Mucosa of rectum (tissue), 2 donors: ENCODE data around the gene ZMAT5.
A peak's percentile ranks its signal among the peaks of the same experiment; 100 is the strongest.

Experiments used
- H3K27ac ChIP-seq, 2 donors: one replicate each; pipeline ENCODE4 v1.7.0; 2013; ENCODE audit warnings: inconsistent platforms in 2 of 2, low read depth in 2 of 2, low read length in 2 of 2
- H3K27me3 ChIP-seq, 2 donors: one replicate each; pipeline ENCODE4 v1.7.0; 2013; ENCODE audit warnings: low read length in 2 of 2; ENCODE audit not compliant: control insufficient read depth in 2 of 2, insufficient read depth in 2 of 2
- H3K36me3 ChIP-seq, 2 donors: one replicate each; pipeline ENCODE4 v1.7.0; 2013; ENCODE audit warnings: low read length in 2 of 2; ENCODE audit not compliant: control insufficient read depth in 2 of 2, insufficient read depth in 2 of 2
- H3K4me1 ChIP-seq, 2 donors: one replicate each; pipeline ENCODE4 v1.7.0; 2013; ENCODE audit warnings: low read length in 2 of 2, mild to moderate bottlenecking in 1 of 2; ENCODE audit not compliant: control insufficient read depth in 2 of 2, insufficient read depth in 2 of 2
- H3K4me3 ChIP-seq, 2 donors: one replicate each; pipeline ENCODE4 v1.7.0; 2013; ENCODE audit warnings: low read length in 2 of 2
- H3K9ac ChIP-seq, 2 donors: one replicate each; pipeline ENCODE4 v1.7.0; 2013; ENCODE audit warnings: low read length in 2 of 2, low read depth in 1 of 2, mild to moderate bottlenecking in 1 of 2
- H3K9me3 ChIP-seq, 2 donors: one replicate each; pipeline ENCODE4 v1.7.0; 2013; ENCODE audit warnings: low read length in 2 of 2; ENCODE audit not compliant: control insufficient read depth in 2 of 2
- donor health status: healthy.
- donor health status: Normal muscosa, but diverticular disease.

The ZMAT5 gene

DNA sequence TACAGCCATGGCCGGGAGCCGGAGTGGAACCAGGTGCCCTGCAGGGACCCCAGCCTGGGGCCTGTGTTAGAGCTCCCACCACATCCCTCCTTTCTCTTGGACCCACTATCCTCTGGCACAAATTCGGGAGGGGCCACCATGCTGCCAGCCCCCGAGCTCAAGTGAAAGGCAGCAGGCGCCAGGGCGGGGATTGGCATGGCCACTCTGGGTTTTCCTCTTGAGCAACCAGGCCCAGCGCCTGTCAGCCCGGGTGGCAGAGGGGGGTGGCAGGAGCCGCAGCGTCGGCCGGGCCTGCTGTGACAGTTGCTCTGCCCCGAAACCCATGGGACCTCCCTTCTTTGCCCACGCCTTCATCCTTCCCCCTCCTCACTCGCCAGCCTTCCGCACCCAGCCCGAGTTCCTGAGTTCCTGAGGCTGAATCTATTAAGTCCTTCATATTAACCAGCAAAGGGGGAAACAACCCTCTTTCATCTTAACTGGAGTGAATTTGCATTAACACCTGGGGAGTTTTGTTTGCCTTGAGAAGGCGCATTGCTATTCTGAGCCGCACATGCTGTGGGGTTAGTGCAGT lies 63.8 kb downstream of the ZMAT5 start:
- Histone ChIP-seq H3K27me3 (peaks cover 0 to 4% of the 10 kb centered on the region in 2 donors), H3K27ac (peak overlapping the region; percentile 32 to 54), H3K4me3 (no peak overlapping the region)

DNA sequence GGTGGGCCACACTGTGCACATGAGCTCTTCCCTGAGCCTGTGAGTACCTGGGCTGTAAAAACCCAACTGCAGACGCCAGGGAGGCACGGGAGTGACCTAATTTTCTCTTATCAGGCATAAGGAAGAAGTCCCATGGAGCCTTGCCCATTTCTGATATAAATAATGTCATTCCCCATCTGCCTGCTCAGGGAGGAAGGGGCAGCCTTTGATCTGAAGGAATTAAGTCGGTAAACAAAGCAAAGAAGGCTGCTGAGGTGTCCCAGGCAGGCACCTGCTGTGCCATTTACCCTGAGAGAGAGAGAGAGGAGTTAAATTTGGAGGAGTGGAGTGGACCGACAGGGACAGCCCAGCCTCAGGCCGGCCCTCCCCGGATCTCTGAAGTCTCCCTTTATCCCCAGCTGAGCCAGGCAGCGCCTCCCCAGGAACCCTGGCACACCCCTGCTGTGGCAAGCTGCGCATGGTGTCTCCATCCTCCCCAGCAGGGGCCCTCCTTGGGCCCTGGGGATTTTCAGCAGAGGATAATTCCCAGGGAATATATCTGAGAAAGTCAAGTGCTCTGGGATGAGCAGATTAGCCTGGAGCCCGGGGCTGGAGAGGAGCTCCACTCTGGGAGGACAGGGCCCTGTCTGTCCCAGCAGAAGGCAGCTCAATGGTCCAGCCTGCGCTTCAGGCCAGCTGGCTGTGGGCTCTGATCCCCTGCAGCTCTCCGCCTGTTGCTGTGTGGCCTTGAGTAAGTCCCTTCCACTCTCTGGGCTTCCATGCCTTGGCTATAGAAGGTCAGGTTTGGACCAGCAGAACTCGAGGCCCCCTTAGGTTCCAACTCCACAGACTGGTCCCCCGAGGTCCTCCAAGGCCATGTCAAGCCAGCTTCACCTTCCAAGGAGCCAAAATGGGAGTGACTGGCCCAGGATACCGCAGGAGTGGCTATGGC lies 64.5 kb downstream of the ZMAT5 start:
- Histone ChIP-seq H3K27ac (peak overlapping the region; percentile 32 to 54), H3K4me3 (no peak overlapping the region), H3K9me3 (no peaks in the 10 kb centered on the region), H3K9ac (no peak overlapping the region), H3K36me3 (no peaks in the 10 kb centered on the region), H3K4me1 (peaks cover 16 to 26% of the 10 kb centered on the region in 2 donors), H3K27me3 (peaks cover 0 to 4% of the 10 kb centered on the region in 2 donors)

More for the DNA sequence above, 63.8 kb downstream of the ZMAT5 start:
- Histone ChIP-seq H3K36me3 (no peaks in the 10 kb centered on the region), H3K9ac (no peak overlapping the region), H3K9me3 (no peaks in the 10 kb centered on the region), H3K4me1 (peaks cover 16 to 26% of the 10 kb centered on the region in 2 donors)

DNA sequence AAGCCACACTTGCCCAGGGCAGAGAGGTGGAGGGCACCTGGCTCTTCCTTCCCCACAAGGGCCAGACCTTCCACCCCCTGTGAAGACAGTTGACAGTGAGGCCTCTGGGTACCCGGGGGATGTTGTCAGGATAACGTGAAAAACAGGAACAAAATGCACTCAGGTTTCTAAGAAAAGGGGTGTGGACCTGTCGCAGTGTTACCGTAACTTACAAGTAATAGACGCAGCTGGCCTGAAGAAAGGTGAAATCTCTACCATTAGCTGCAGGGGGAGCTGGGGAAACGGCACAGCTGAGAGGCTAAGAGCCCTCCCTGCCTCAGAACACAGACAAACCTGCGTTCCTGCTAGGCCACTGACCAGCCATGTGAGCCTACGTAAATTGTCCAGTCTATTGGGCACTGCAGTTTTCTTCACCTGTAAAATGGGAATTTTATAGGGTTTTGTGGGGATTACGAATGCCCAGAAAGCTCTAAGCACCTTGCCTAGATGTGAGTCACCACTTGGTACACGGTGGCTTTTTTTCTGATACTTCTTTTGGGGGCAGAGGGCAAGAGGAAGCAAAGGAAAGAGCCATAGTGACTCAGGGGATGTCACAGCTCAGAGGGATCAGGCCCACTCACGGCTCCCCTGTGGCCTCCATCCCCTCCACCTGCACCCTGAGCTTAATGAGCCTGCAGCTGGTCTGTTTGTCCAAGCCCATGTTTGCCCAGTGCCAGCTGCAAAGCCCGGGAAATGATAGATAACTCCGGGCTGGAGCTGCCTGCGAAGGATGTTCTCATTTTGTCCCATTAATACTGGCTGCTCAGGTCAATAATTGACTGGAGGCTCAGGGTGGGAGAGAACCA lies 65.4 kb downstream of the ZMAT5 start:
- no peaks in the 10 kb centered on the region for H3K36me3 ChIP-seq
- no peak overlapping the region for H3K9ac ChIP-seq
- H3K4me3 ChIP-seq, result no peak overlapping the region
- peaks cover 16 to 26% of the 10 kb centered on the region in 2 donors for H3K4me1 ChIP-seq
- H3K9me3 ChIP-seq, result no peaks in the 10 kb centered on the region
- H3K27me3 ChIP-seq, result peaks cover 0 to 4% of the 10 kb centered on the region in 2 donors
- H3K27ac ChIP-seq, result peak overlapping the region in 1 of 2 donors; percentile 23

DNA sequence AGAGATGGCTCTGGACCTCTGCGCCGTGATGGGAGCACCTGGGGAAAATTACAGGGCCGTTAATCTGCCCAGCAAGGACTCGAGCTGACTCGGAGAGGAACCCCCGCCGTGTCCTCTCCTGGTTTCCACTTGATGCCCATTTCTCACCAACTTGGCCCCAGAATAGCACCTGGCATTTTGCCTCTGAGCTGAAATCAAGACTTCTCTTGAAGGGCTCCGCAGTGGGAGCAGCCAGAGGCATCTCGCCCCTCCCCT lies 66.0 kb downstream of the ZMAT5 start:
- peaks cover 16 to 26% of the 10 kb centered on the region in 2 donors for H3K4me1 ChIP-seq
- no peaks in the 10 kb centered on the region for H3K36me3 ChIP-seq
- H3K4me3 ChIP-seq, result no peak overlapping the region
- H3K27me3 ChIP-seq, result peaks cover 0 to 4% of the 10 kb centered on the region in 2 donors
- H3K27ac ChIP-seq, result no peak overlapping the region
- H3K9me3 ChIP-seq, result no peaks in the 10 kb centered on the region
- no peak overlapping the region for H3K9ac ChIP-seq

DNA sequence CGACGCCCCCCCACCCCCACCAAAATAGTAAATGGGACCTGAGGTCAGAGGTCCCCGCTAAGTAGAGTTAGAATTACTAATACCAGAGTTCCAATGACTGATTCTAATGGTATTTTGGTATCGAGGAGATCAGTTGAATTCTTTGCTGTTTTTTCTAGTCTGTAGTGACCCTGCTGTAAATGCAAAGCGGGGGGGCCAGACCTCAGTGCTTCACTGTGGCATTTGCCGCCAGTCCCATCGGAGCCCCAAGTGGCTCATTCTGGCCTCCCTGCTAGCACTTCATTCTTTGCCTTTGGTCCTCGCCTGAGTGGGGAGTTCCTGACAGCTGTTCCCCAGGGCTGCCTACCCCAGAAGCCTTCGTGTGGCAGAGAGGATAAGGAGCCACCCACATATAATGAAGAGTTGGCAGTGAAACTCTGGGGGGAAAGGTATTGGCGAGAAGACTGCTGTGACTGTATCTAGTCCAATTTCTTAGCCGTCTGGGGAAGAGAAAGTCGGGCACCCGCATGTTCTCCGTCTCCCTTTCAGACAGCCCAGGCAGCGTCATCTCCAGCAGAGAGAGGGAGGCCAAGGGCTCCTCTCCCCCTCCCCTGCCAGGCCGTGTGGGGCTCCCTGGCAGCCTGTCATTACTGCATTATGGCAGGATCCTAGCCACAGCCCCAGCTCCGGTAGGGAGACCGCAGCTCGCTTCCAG lies 66.5 kb downstream of the ZMAT5 start:
- peaks cover 0 to 4% of the 10 kb centered on the region in 2 donors for H3K36me3 ChIP-seq
- H3K27ac ChIP-seq, result no peak overlapping the region
- peaks cover 16 to 26% of the 10 kb centered on the region in 2 donors for H3K4me1 ChIP-seq
- no peaks in the 10 kb centered on the region for H3K9me3 ChIP-seq
- peaks cover 0 to 4% of the 10 kb centered on the region in 2 donors for H3K27me3 ChIP-seq
- no peak overlapping the region for H3K9ac ChIP-seq
- H3K4me3 ChIP-seq, result no peak overlapping the region

DNA sequence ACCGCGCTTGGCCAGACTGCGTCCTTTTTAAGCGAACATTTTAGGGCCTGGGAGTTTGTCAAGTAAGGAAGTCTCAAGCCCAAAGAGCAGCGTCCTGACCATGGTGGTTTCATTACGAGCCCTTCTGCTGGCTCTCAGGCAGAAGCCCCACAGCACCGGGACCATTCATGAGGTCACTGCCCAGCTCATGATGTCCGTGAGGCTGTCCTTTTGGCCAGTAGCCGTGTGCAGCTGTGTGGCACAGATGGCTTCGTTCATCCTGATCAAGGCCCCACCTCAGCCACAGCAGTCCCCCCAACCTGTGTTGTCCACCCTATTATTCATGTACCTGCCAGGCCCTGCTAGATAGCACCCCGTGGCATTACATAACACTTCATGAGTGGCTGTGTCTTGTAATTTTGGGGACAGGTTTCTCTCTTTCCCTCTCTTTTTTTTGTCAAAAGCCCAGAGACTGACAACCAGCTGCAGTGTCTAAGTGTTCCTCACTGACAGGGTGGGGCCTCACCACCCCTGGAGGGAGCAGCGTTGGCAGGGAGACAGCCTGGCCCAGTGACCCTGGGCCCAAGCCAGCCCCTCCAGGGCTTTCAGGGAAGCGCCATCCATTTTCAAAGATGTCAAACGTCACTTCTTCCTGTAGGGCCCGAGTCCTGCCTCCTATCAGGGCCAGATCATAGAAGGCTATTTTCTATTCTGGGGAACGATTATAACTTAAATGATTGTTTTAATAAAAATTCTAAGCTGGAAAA lies 68.8 kb downstream of the ZMAT5 start:
- Histone ChIP-seq H3K27me3 (peaks cover 0 to 4% of the 10 kb centered on the region in 2 donors), H3K4me3 (no peak overlapping the region), H3K4me1 (peaks cover 6 to 22% of the 10 kb centered on the region in 2 donors), H3K9me3 (no peaks in the 10 kb centered on the region), H3K9ac (no peak overlapping the region), H3K36me3 (peaks cover 8 to 9% of the 10 kb centered on the region in 2 donors), H3K27ac (no peak overlapping the region)

DNA sequence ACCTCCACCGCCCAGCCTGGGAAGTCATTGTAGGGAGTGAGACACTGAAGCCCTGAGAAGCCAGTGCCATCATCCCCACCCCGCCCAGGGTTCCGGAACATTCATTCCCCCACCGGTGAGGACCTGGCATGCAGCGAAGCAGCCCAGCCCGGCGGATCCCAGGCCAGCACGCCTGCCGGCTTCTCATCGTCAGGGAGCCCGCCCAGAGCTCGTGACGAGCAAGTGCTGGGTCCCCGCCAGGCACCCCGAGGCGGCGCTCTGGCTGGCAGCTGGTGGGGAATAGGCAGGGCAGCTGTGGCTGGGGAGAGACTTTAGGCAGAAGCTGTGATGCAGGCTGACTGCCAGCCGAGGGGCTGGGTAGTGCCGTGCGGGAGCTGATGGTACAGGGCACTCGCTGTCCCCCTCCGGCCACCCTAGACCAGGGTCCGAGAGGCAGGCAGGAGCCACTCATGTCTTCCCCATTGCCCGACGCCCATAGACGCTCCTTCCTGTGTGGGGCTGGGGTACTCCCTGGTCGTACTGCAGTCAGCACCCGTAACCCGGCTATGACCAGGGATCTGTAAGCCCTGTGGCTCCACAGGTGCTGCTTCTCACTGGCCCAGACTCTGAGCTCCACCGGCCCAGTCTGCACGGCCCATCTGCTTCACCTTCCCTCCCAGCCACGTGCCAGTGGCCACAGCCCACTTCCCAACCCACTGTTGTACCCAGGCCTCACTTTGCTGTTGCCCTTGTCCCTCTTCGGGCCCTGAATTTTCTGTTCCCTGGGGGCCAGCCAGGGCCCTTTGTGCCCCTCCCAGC lies 71.5 kb downstream of the ZMAT5 start:
- no peak overlapping the region for H3K27ac ChIP-seq
- H3K4me1 ChIP-seq, result peaks cover 0 to under 1% of the 10 kb centered on the region in 2 donors
- H3K36me3 ChIP-seq, result peaks cover 11 to 15% of the 10 kb centered on the region in 2 donors

DNA sequence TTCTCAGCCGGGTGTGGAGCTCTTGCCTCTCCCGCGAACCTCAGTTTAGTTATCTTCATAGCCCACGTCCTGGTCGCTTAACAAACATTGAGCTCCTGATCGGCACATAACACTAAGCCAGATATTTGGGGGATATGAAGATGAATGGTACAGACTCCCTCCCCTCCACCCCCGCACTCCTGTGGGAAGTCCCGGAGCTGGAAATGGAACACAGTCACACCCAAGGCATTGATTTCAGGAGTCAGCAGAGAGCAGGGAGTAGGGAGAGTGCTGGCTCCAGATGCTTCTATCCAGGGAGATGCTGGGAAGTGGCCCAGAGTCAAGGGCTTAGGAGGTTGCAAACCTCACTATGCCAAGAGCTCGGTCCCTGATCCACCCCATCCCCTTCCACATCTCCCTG lies 73.1 kb downstream of the ZMAT5 start:
- H3K9ac ChIP-seq, result no peak overlapping the region
- H3K27me3 ChIP-seq, result no peaks in the 10 kb centered on the region
- peaks cover 11 to 15% of the 10 kb centered on the region in 2 donors for H3K36me3 ChIP-seq
- peaks cover 0 to 4% of the 10 kb centered on the region in 2 donors for H3K4me1 ChIP-seq
- no peaks in the 10 kb centered on the region for H3K9me3 ChIP-seq
- no peak overlapping the region for H3K4me3 ChIP-seq
- H3K27ac ChIP-seq, result no peak overlapping the region

More for the DNA sequence above, 71.5 kb downstream of the ZMAT5 start:
- Histone ChIP-seq H3K4me3 (no peak overlapping the region), H3K9ac (no peak overlapping the region), H3K27me3 (no peaks in the 10 kb centered on the region), H3K9me3 (no peaks in the 10 kb centered on the region)
